B cell (primary cell): ENCODE measurements around the gene NET1.

Experiments used
- CTCF ChIP-seq: fragments of 200-600 bp; IDR thresholded peaks from one replicate; pipeline ENCODE4 v1.8.0; 2022; ENCODE audit warnings: antibody characterized with exemption, mild to moderate bottlenecking
- EZH2 ChIP-seq: IDR thresholded peaks from 2 replicates; pipeline ENCODE4 v1.6.1; 2012; ENCODE audit warnings: borderline replicate concordance, low read depth, mild to moderate bottlenecking, moderate library complexity, low read length; ENCODE audit not compliant: insufficient read depth, poor library complexity, severe bottlenecking

- TF ChIP-seq CTCF (no peak), EZH2 (no peak)
These were observed 68.0 kb downstream of the NET1 start for GRCh38 chr10:5480162-5480941.
